Loucy (cell line): ENCODE results near the gene MEX3B.

Experiments
- H2AFZ ChIP-seq: fragments of 200-600 bp; sonication (generic); 2 replicates; pipeline ENCODE4 v1.6.0; 2016; ENCODE audit warnings: antibody characterized with exemption, mild to moderate bottlenecking, low read length, moderate library complexity
- H3F3A ChIP-seq: fragments of 200-600 bp; 2 replicates; pipeline ENCODE4 v1.6.0; 2016; ENCODE audit warnings: antibody characterized with exemption, low read depth, mild to moderate bottlenecking
- H3K27me3 ChIP-seq: fragments of 200-600 bp; sonication (generic); 2 replicates; pipeline ENCODE4 v1.6.1; 2014; ENCODE audit warnings: low read length, mild to moderate bottlenecking; ENCODE audit not compliant: insufficient read depth, poor library complexity, severe bottlenecking
- H3K36me3 ChIP-seq: fragments of 200-600 bp; sonication (generic); 2 replicates; pipeline ENCODE4 v1.6.1; 2016; ENCODE audit warnings: low read length; ENCODE audit not compliant: insufficient read depth
- H3K4me1 ChIP-seq: fragments of 200-600 bp; sonication (generic); 2 replicates; pipeline ENCODE4 v1.5.1; 2014; ENCODE audit warnings: low read length, mild to moderate bottlenecking; ENCODE audit not compliant: insufficient read depth, poor library complexity, severe bottlenecking
- H3K4me2 ChIP-seq: fragments of 200-600 bp; sonication (generic); 2 replicates; pipeline ENCODE4 v1.6.0; 2014; ENCODE audit warnings: antibody characterized with exemption, low read length, low read depth, mild to moderate bottlenecking; ENCODE audit not compliant: poor library complexity, severe bottlenecking
- H3K4me3 ChIP-seq: fragments of 200-600 bp; sonication (generic); 2 replicates; pipeline ENCODE4 v1.5.1; 2014; ENCODE audit warnings: low read length, mild to moderate bottlenecking, mixed read lengths; ENCODE audit not compliant: poor library complexity, severe bottlenecking
- H3K79me2 ChIP-seq: fragments of 200-600 bp; sonication (generic); 2 replicates; pipeline ENCODE4 v1.6.1; 2014; ENCODE audit warnings: low read length; ENCODE audit not compliant: insufficient read depth
- H3K9ac ChIP-seq: fragments of 200-600 bp; sonication (generic); 2 replicates; pipeline ENCODE4 v1.6.0; 2014; ENCODE audit warnings: mild to moderate bottlenecking, low read depth, low read length, moderate library complexity; ENCODE audit not compliant: poor library complexity, severe bottlenecking
- H3K9me2 ChIP-seq: fragments of 200-600 bp; sonication (generic); replicated peaks from 2 replicates; pipeline ENCODE4 v1.6.1; 2016; ENCODE audit warnings: low read depth, low read length, mixed read lengths
- H3K9me3 ChIP-seq: fragments of 200-600 bp; sonication (generic); 2 replicates; pipeline ENCODE4 v1.6.1; 2014; ENCODE audit warnings: mild to moderate bottlenecking, antibody characterized with exemption, low read length, low read depth; ENCODE audit not compliant: insufficient read depth
- H4K20me1 ChIP-seq: fragments of 200-600 bp; sonication (generic); 2 replicates; pipeline ENCODE4 v1.6.0; 2014; ENCODE audit warnings: antibody characterized with exemption, low read length, mild to moderate bottlenecking; ENCODE audit not compliant: insufficient read depth, poor library complexity, severe bottlenecking
- CTCF ChIP-seq: fragments of 200-600 bp; sonication (generic); conservative IDR thresholded peaks from 2 replicates; pipeline ENCODE4 v1.5.1; 2014; ENCODE audit warnings: mild to moderate bottlenecking, antibody characterized with exemption, low read length
- EZH2phosphoT487 ChIP-seq: fragments of 200-600 bp; IDR thresholded peaks from 2 replicates; pipeline ENCODE4 v1.6.1; 2018; ENCODE audit warnings: antibody characterized with exemption, mild to moderate bottlenecking, moderate library complexity, borderline replicate concordance

MEX3B gene

GRCh38 chr15:82045892-82046665, at the start of gene MEX3B:
TSS of gene MEX3B (minus strand) at chr15:82046018. CDS start at chr15:82045705, 313 bp downstream.
- Histone ChIP-seq H3K9me2 (no peaks in the 10 kb centered on the region), H3K9ac (peak within 1 kb of the TSS; percentile 96), H3K9me3 (no peaks in the 10 kb centered on the region), H3K36me3 (no peaks in the 10 kb centered on the region), H3K4me3 (peak within 1 kb of the TSS; percentile 92), H3F3A (0 out of 2 replicates have a peak, but pooled peaks cover 3% of the 10 kb centered on the region), H3K79me2 (peaks cover 34% of the 10 kb centered on the region), H2AFZ (peak within 1 kb of the TSS; percentile 82), H3K4me1 (peaks cover 19% of the 10 kb centered on the region), H3K4me2 (peak within 1 kb of the TSS; percentile 81), H4K20me1 (peaks cover 31% of the 10 kb centered on the region), H3K27me3 (no peaks in the 10 kb centered on the region)
- TF ChIP-seq EZH2phosphoT487 (no peak), CTCF (no peak)

GRCh38 chr15:82093774-82094211, 48.0 kb upstream of the MEX3B start:
- Histone ChIP-seq H4K20me1 (no peaks in the 10 kb centered on the region), H3K9me2 (no peaks in the 10 kb centered on the region), H3K9me3 (no peaks in the 10 kb centered on the region), H3K4me1 (no peaks in the 10 kb centered on the region), H3K9ac (no peak overlapping the region), H3K4me2 (no peak overlapping the region), H2AFZ (no peak overlapping the region), H3F3A (no peaks in the 10 kb centered on the region), H3K36me3 (no peaks in the 10 kb centered on the region), H3K27me3 (no peaks in the 10 kb centered on the region), H3K4me3 (no peak overlapping the region), H3K79me2 (no peaks in the 10 kb centered on the region)
- TF ChIP-seq EZH2phosphoT487 = no peak
- TF ChIP-seq CTCF = no peak

DNA sequence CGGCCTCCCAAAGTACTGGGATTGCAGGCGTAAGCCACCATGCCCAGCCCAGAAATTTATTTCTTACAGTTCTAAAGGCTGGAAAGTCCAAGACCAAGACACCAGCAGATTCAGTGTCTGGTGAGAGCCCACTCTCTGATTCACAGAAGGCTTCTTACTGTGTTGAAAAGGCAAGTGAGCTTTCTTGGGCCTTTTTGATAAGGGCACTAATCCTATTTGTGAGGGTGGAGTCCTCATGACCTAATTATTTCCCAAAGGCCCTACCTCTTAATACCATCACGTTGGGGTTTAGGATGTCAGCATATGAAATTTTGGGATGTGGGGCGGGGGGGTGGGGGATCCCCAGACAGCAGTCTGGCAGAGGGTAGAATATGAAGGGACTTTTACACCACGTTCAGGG, 47.5 kb upstream of the MEX3B start:
- Histone ChIP-seq H3K36me3 (no peaks in the 10 kb centered on the region), H2AFZ (no peak overlapping the region), H3K79me2 (no peaks in the 10 kb centered on the region), H3K9ac (no peak overlapping the region), H3K4me3 (no peak overlapping the region), H3K27me3 (no peaks in the 10 kb centered on the region), H3K4me2 (no peak overlapping the region), H3K9me3 (no peaks in the 10 kb centered on the region), H3F3A (no peaks in the 10 kb centered on the region), H3K4me1 (no peaks in the 10 kb centered on the region), H3K9me2 (no peaks in the 10 kb centered on the region), H4K20me1 (no peaks in the 10 kb centered on the region)
- no peak for TF ChIP-seq EZH2phosphoT487
- TF ChIP-seq CTCF = no peak
